Activated CD4-positive, alpha-beta T cell treated with anti-CD3 and anti-CD28 coated beads, Interleukin-2, amount 10 ng/mL, durations not matched to agents 7 days and 5 days (primary cell): ENCODE data around the gene PARN. TPM values are rescaled to one million over a fixed set of nuclear protein-coding genes. Genes with fewer than 3 reads are reported as not detected.
"Not testable (repeated sequence)": the region's sequence is repeated elsewhere in the genome, so short reads cannot be mapped to it uniquely, and the experiment has no call there.

ENCODE experiments used
- CTCF ChIA-PET: fragments of 350-600 bp; sonication (Branson Sonifier 250); formaldehyde crosslinking; loops from one replicate; lab custom pipeline; 2021; ENCODE audit warnings: antibody characterized with exemption; lab: Charles Lee
- POLR2A ChIA-PET: fragments of 350-600 bp; sonication (Branson Sonifier 250); formaldehyde crosslinking; loops from one replicate; lab custom pipeline; 2021; ENCODE audit warnings: antibody characterized with exemption; lab: Charles Lee
- DNase-seq: peaks from one replicate; pipeline ENCODE4 v3.0.0-alpha.2; 2020
- H3K27ac Mint-ChIP-seq: one replicate; pipeline ENCODE4 v1.8.0; 2021; ENCODE audit warnings: mild to moderate bottlenecking, moderate library complexity, mixed read lengths
- H3K27me3 Mint-ChIP-seq: one replicate; pipeline ENCODE4 v1.8.0; 2021; ENCODE audit warnings: mixed read lengths
- H3K36me3 Mint-ChIP-seq: one replicate; pipeline ENCODE4 v1.8.0; 2021; ENCODE audit warnings: low read depth, mixed read lengths
- H3K4me1 Mint-ChIP-seq: one replicate; pipeline ENCODE4 v1.8.0; 2021; ENCODE audit warnings: mixed read lengths
- H3K4me3 Mint-ChIP-seq: one replicate; pipeline ENCODE4 v1.8.0; 2021; ENCODE audit warnings: mild to moderate bottlenecking, moderate library complexity, mixed read lengths
- H3K9me3 Mint-ChIP-seq: one replicate; pipeline ENCODE4 v1.8.0; 2021; ENCODE audit warnings: mixed read lengths
- total RNA-seq, 2 experiments: library from RNA; stranded (reverse); gene quantifications; one replicate each; pipeline ENCODE4 v1.2.3, GENCODE V29; 2021

Gene PARN
- total RNA-seq, 2 experiments from 2014 or later = 41.1 to 51.8 TPM

DNA sequence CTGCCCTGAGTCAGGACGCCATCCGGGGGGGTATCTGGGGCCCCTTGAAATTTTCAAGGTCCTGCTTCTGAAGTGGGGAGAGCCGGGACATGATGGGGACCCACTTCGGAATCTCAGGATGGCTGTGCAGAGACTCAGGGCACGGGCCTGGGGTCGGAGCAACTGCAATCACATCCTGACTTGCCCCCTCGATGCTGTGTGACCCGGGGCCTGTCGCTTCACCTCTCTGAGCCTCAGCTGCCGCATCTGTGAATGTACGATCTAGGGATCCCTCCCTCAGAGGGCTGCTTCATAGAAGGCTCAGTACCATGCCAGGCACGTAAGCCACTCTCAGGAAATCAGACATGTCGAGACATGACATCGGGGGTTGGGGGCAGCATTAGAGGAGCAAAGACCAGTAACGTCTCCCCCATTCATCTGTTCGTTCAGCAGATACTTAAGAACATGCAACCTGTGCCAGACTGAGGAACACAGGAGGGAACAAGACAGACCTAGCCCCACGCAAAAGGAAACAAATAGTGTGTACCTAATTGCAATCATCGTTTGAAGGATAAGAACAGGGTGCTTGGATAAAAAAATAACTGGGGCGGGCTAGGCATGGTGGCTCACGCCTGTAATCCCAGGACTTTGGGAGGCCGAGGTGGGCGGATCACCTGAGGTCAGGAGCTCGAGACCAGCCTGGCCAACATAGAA, 229.6 kb downstream of the PARN start:
- H3K4me3 Mint-ChIP-seq = no peak overlapping the region
- ChIA-PET CTCF (no interaction called here), POLR2A (no interaction called here)
- no peak for DNase-seq
- no peaks in the 10 kb centered on the region for H3K27me3 Mint-ChIP-seq
- H3K4me1 Mint-ChIP-seq = no peaks in the 10 kb centered on the region
- H3K9me3 Mint-ChIP-seq = no peaks in the 10 kb centered on the region
- H3K36me3 Mint-ChIP-seq = no peaks in the 10 kb centered on the region
- no peak overlapping the region for H3K27ac Mint-ChIP-seq

- Mint-ChIP-seq H3K4me1 (no peaks in the 10 kb centered on the region), H3K9me3 (no peaks in the 10 kb centered on the region)
These were observed 230.4 kb downstream of the PARN start for GRCh38 chr16:14399378-14400284.

GRCh38 chr16:14398014-14398717, 231.9 kb downstream of the PARN start:
- H3K27ac Mint-ChIP-seq = no peak overlapping the region
- ChIA-PET POLR2A (no interaction called here), CTCF (no interaction called here)
- H3K36me3 Mint-ChIP-seq = no peaks in the 10 kb centered on the region
- DNase-seq = no peak
- H3K9me3 Mint-ChIP-seq = no peaks in the 10 kb centered on the region
- no peaks in the 10 kb centered on the region for H3K27me3 Mint-ChIP-seq
- H3K4me1 Mint-ChIP-seq = no peaks in the 10 kb centered on the region
- H3K4me3 Mint-ChIP-seq = no peak overlapping the region

More at GRCh38 chr16:14399378-14400284, 230.4 kb downstream of the PARN start:
- Mint-ChIP-seq H3K36me3 (no peaks in the 10 kb centered on the region), H3K27ac (no peak overlapping the region), H3K4me3 (no peak overlapping the region), H3K27me3 (no peaks in the 10 kb centered on the region)
- no peak for DNase-seq
- CTCF ChIA-PET = no interaction called here
- POLR2A ChIA-PET = no interaction called here

DNA sequence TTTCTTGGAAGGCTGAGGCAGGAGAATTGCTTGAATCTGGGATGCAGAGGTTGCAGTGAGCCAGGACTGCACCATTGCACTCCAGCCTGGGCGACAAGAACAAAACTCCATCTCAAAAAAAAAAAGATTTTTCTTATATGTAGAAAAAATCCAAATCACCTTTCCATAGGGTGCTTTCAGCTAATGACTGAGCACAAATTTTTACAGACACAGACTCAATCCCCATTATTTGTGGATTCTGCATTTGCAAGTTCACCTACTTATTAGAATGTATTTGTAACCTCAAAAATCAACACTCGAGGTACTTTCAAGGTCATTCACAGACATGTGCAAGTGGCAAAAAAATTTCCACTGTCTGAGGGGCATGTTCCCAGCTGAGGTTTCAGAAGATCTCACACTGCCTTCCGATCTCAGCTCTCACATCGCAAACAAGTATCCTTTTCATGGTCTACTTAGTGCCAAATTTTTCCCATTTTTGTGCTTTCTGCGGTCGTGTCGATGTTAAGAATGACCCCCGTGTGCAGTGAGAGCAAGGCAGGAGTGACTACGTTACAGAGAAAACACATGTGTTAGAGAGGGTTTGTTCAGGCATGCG, 234.3 kb downstream of the PARN start:
- CTCF ChIA-PET, POLR2A ChIA-PET: not testable (repeated sequence)

GRCh38 chr16:14394834-14395233, 235.2 kb downstream of the PARN start:
- no peak overlapping the region for H3K4me3 Mint-ChIP-seq
- no peaks in the 10 kb centered on the region for H3K9me3 Mint-ChIP-seq
- ChIA-PET CTCF (no interaction called here), POLR2A (interaction anchor here (0.6 kb wide), 1 partner anchor 23 kb away, joined by 4 read pairs; no protein-coding TSS in a partner anchor)
- no peaks in the 10 kb centered on the region for H3K36me3 Mint-ChIP-seq
- H3K27me3 Mint-ChIP-seq = no peaks in the 10 kb centered on the region
- DNase-seq = no peak
- H3K4me1 Mint-ChIP-seq = no peaks in the 10 kb centered on the region
- no peak overlapping the region for H3K27ac Mint-ChIP-seq

More for the DNA sequence above, 234.3 kb downstream of the PARN start:
- H3K4me1 Mint-ChIP-seq, H3K4me3 Mint-ChIP-seq, H3K27ac Mint-ChIP-seq, H3K9me3 Mint-ChIP-seq, H3K27me3 Mint-ChIP-seq, H3K36me3 Mint-ChIP-seq, DNase-seq: not testable (repeated sequence)

- no peak overlapping the region for H3K27ac Mint-ChIP-seq
- H3K27me3 Mint-ChIP-seq = no peaks in the 10 kb centered on the region
- ChIA-PET POLR2A (no interaction called here), CTCF (interaction anchor here (0.6 kb wide), 1 partner anchor 104 kb away, joined by 3 read pairs; no protein-coding TSS in a partner anchor)
- no peak overlapping the region for H3K4me3 Mint-ChIP-seq
- no peaks in the 10 kb centered on the region for H3K4me1 Mint-ChIP-seq
- no peaks in the 10 kb centered on the region for H3K9me3 Mint-ChIP-seq
- no peaks in the 10 kb centered on the region for H3K36me3 Mint-ChIP-seq
- no peak for DNase-seq
These were observed 237.1 kb downstream of the PARN start for GRCh38 chr16:14392960-14393359.

DNA sequence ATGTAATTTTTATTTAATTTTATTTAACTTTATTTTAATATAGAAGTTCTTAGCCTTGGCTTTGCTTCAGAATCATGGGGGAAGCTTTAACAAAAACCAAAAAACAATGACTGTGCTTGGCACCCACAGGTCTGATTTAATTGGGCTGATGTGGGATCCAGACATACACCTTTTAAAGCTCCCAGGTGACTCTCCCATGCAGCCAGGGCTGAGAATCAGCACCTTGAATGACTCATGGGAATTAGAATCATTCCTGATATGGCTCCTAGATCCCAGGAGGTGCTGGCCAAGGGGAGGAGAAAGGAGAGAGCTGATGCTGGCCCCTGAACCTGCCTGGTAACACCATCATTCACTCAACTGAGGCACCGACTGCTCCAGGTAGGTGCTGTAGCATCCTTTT, 240.7 kb downstream of the PARN start:
- Mint-ChIP-seq H3K27me3 (no peaks in the 10 kb centered on the region), H3K9me3 (no peaks in the 10 kb centered on the region), H3K36me3 (no peaks in the 10 kb centered on the region), H3K4me3 (no peak overlapping the region), H3K27ac (no peak overlapping the region), H3K4me1 (no peaks in the 10 kb centered on the region)
- CTCF ChIA-PET = interaction anchor here (0.6 kb wide), 2 partner anchors 391 to 1160 kb away, joined by 3 read pairs; no protein-coding TSS in a partner anchor
- POLR2A ChIA-PET = no interaction called here
- no peak for DNase-seq

- Mint-ChIP-seq H3K9me3 (no peaks in the 10 kb centered on the region), H3K36me3 (no peaks in the 10 kb centered on the region), H3K27ac (no peak overlapping the region), H3K4me3 (no peak overlapping the region), H3K27me3 (no peaks in the 10 kb centered on the region), H3K4me1 (no peaks in the 10 kb centered on the region)
- CTCF ChIA-PET = no interaction called here
- POLR2A ChIA-PET = no interaction called here
- no peak for DNase-seq
These were observed 241.8 kb downstream of the PARN start for GRCh38 chr16:14388243-14388642.

GRCh38 chr16:14386115-14386514, 243.9 kb downstream of the PARN start:
- Mint-ChIP-seq H3K4me1 (no peaks in the 10 kb centered on the region), H3K36me3 (no peaks in the 10 kb centered on the region), H3K27ac (no peak overlapping the region), H3K9me3 (no peaks in the 10 kb centered on the region), H3K27me3 (no peaks in the 10 kb centered on the region), H3K4me3 (no peak overlapping the region)
- ChIA-PET CTCF (interaction anchor here (0.6 kb wide), 1 partner anchor 86 kb away, joined by 4 read pairs; no protein-coding TSS in a partner anchor), POLR2A (no interaction called here)
- DNase-seq = no peak

Other genes starting within 250 kb of the PARN start
- gene BFAR, start 2.7 kb upstream of the PARN start, total RNA-seq = 10 to 100 TPM; 62.0 to 68.3 TPM
- not detected for gene PLA2G10, start 64.0 kb upstream of the PARN start, total RNA-seq
- 1 to 10 TPM; 1.8 to 3.1 TPM for gene NPIPA3, start 73.2 kb upstream of the PARN start, total RNA-seq
- gene NPIPA2, start 112.3 kb upstream of the PARN start, total RNA-seq = 1 to 10 TPM; 2.0 to 3.2 TPM
- gene NOMO1, start 203.5 kb upstream of the PARN start, total RNA-seq = 10 to 100 TPM; 44.1 to 54.9 TPM